Gastrocnemius medialis (tissue), 4 donors: ENCODE data around the gene NDUFAF2. TPM values are rescaled to one million over a fixed set of nuclear protein-coding genes. Genes with fewer than 3 reads are reported as not detected.

ENCODE experiments used
- ATAC-seq, 2 donors: fragments of 150-250 bp; one replicate each; pipeline ENCODE4 v1.9.1; 2016
- DNase-seq, 2 donors: peaks; one replicate each; pipeline ENCODE4 v3.0.0-alpha.2; 2019
- H3K27ac ChIP-seq, 4 donors: fragments of 200-600 bp; sonication (generic); 1 replicate in 1 of 4; 2 replicates in 3 of 4; pipeline ENCODE4 v1.5.1; 2016 to 2018; ENCODE audit warnings: mild to moderate bottlenecking in 2 of 4, moderate library complexity in 1 of 4
- H3K27me3 ChIP-seq, 3 donors: fragments of 200-600 bp; sonication (generic) in 2 of 3; 1 replicate in 1 of 3; 2 replicates in 2 of 3; pipeline versions ENCODE4 v1.5.1 to v1.6.0; 2016 to 2019; ENCODE audit warnings: mild to moderate bottlenecking in 1 of 3, moderate library complexity in 1 of 3
- H3K36me3 ChIP-seq, 2 donors: fragments of 200-600 bp; sonication (generic) in 1 of 2; one replicate each; pipeline ENCODE4 v1.5.1; 2017 to 2018
- H3K4me1 ChIP-seq, 2 donors: fragments of 200-600 bp; sonication (generic) in 1 of 2; one replicate each; pipeline ENCODE4 v1.5.1; 2016 to 2017; ENCODE audit warnings: mild to moderate bottlenecking in 2 of 2
- H3K4me3 ChIP-seq, 4 donors: fragments of 200-600 bp; sonication (generic) in 3 of 4; 1 replicate in 1 of 4; 2 replicates in 3 of 4; pipeline ENCODE4 v1.5.1; 2016 to 2019; ENCODE audit warnings: mild to moderate bottlenecking in 2 of 4
- H3K9me3 ChIP-seq, 3 donors: fragments of 200-600 bp; sonication (generic) in 2 of 3; 1 replicate in 1 of 3; 2 replicates in 2 of 3; pipeline ENCODE4 v1.5.1; 2016 to 2019
- CTCF ChIP-seq, 5 experiments: fragments of 450-650 bp in 3 of 5; fragments of 200-600 bp in 2 of 5; sonication (generic) in 2 of 5; IDR thresholded peaks in 4 of 5; conservative IDR thresholded peaks in 1 of 5; 1 replicate in 4 of 5; 2 replicates in 1 of 5; pipeline ENCODE4 v1.5.1; 2016 to 2019; ENCODE audit warnings: antibody characterized with exemption in 5 of 5, mild to moderate bottlenecking in 3 of 5, moderate library complexity in 3 of 5
- POLR2A ChIP-seq, 2 donors: fragments of 450-650 bp; IDR thresholded peaks; one replicate each; pipeline ENCODE4 v1.6.1; 2017; ENCODE audit warnings: antibody characterized with exemption in 2 of 2, mild to moderate bottlenecking in 2 of 2, moderate library complexity in 2 of 2
- in situ Hi-C, 4 donors: fragments of 200-750 bp; cut with MboI; loops; one replicate each; pipeline versions ENCODE4 v1.15.0 to v1.8.0; 2017; ENCODE audit warnings: low sequenced_read_pairs in 4 of 4
- intact Hi-C: fragments of 100-400 bp; cut with DNase I; formaldehyde crosslinking; loops from one replicate; pipeline ENCODE4 v1.15.1; 2023; ENCODE audit warnings: low total_unique reads
- total RNA-seq, 4 donors: library from RNA; depleted of rRNA; stranded (reverse); fragments of >200 nt; gene quantifications; one replicate each; pipeline versions ENCODE4 v1.1.0 to v1.2.3, GENCODE V29; 2016

NDUFAF2 gene
- total RNA-seq, 4 donors from 2014 or later, result 25.8 to 54.3 (median 51.2) TPM

- ATAC-seq (no peak), DNase-seq (no peak)
- Histone ChIP-seq H3K4me1 (peaks cover 23 to 40% of the 10 kb centered on the region in 2 donors), H3K4me3 (no peak overlapping the region), H3K9me3 (no peaks in the 10 kb centered on the region), H3K27ac (no peak overlapping the region), H3K36me3 (no peaks in the 10 kb centered on the region), H3K27me3 (no peaks in the 10 kb centered on the region)
- intact Hi-C loops (no loop called here), in situ Hi-C loops (no loop called here)
- no peak for TF ChIP-seq POLR2A (IDR thresholded peaks at IDR 0.05)
Measured at GRCh38 chr5:60997721-60998120, 52.7 kb downstream of the NDUFAF2 start.

GRCh38 chr5:61000887-61001286, 55.9 kb downstream of the NDUFAF2 start:
- in situ Hi-C loops, result no loop called here
- ATAC-seq, result peak in 1 of 2 donors; percentile 71
- H3K27ac ChIP-seq, result no peak overlapping the region

GRCh38 chr5:61001647-61002046, 56.6 kb downstream of the NDUFAF2 start:
- peaks cover 18 to 25% of the 10 kb centered on the region in 2 donors for H3K4me1 ChIP-seq
- H3K27me3 ChIP-seq, result no peaks in the 10 kb centered on the region
- no peak overlapping the region for H3K4me3 ChIP-seq
- H3K36me3 ChIP-seq, result no peaks in the 10 kb centered on the region
- no peak for DNase-seq
- intact Hi-C loops, result no loop called here
- in situ Hi-C loops, result no loop called here
- TF ChIP-seq CTCF (IDR thresholded peaks at IDR 0.05 in 4 of 5, conservative IDR thresholded peaks at IDR 0.05 in 1 of 5) (no peak), POLR2A (IDR thresholded peaks at IDR 0.05) (no peak)
- H3K27ac ChIP-seq, result no peak overlapping the region
- no peaks in the 10 kb centered on the region for H3K9me3 ChIP-seq
- no peak for ATAC-seq

More at GRCh38 chr5:61000887-61001286, 55.9 kb downstream of the NDUFAF2 start:
- no peaks in the 10 kb centered on the region for H3K27me3 ChIP-seq
- H3K4me3 ChIP-seq, result no peak overlapping the region
- intact Hi-C loops, result no loop called here
- H3K4me1 ChIP-seq, result peaks cover 18 to 25% of the 10 kb centered on the region in 2 donors
- no peak for DNase-seq
- no peaks in the 10 kb centered on the region for H3K36me3 ChIP-seq
- TF ChIP-seq CTCF (IDR thresholded peaks at IDR 0.05 in 4 of 5, conservative IDR thresholded peaks at IDR 0.05 in 1 of 5) (no peak), POLR2A (IDR thresholded peaks at IDR 0.05) (no peak)
- no peaks in the 10 kb centered on the region for H3K9me3 ChIP-seq

GRCh38 chr5:61002611-61003355, 57.8 kb downstream of the NDUFAF2 start:
- intact Hi-C loops (no loop called here), in situ Hi-C loops (no loop called here)

More at GRCh38 chr5:61002611-61003355, 57.8 kb downstream of the NDUFAF2 start:
- no peak for TF ChIP-seq POLR2A (IDR thresholded peaks at IDR 0.05)
- no peak for TF ChIP-seq CTCF (IDR thresholded peaks at IDR 0.05 in 4 of 5, conservative IDR thresholded peaks at IDR 0.05 in 1 of 5)
- Histone ChIP-seq H3K4me3 (no peak overlapping the region), H3K27me3 (no peaks in the 10 kb centered on the region), H3K4me1 (peaks cover 18 to 25% of the 10 kb centered on the region in 2 donors), H3K27ac (no peak overlapping the region), H3K9me3 (no peaks in the 10 kb centered on the region), H3K36me3 (no peaks in the 10 kb centered on the region)
- ATAC-seq (no peak), DNase-seq (no peak)
